ENCODE results near the gene NOP14. TPM values are rescaled to one million over a fixed set of nuclear protein-coding genes. Genes with fewer than 3 reads are reported as not detected.
"Not testable (repeated sequence)": the region's sequence is repeated elsewhere in the genome, so short reads cannot be mapped to it uniquely, and the experiment has no call there.

The NOP14 gene
- total RNA-seq, 1 donor from 2014 or later = 31.5 TPM

GRCh38 chr4:3007724-3008123 is 44.5 kb upstream of the NOP14 start:
- no peak for TF ChIP-seq CTCF (IDR thresholded peaks at IDR 0.05; ENCODE audit: unreplicated experiment)
- H3K4me1 Mint-ChIP-seq (ENCODE audit: low read depth) = peaks cover 23% of the 10 kb centered on the region

GRCh38 chr4:2996415-2996814 is 33.2 kb upstream of the NOP14 start:
- no peaks in the 10 kb centered on the region for H3K27me3 Mint-ChIP-seq
- DNase-seq (ENCODE audit: low spot score, unreplicated experiment) = no peak
- H3K4me1 Mint-ChIP-seq (ENCODE audit: low read depth) = no peaks in the 10 kb centered on the region
- no peak overlapping the region for H3K4me3 Mint-ChIP-seq (ENCODE audit: low read depth)
- H3K27ac Mint-ChIP-seq = no peak overlapping the region
- no peaks in the 10 kb centered on the region for H3K9me3 Mint-ChIP-seq (ENCODE audit: low read depth)
- H3K36me3 Mint-ChIP-seq (ENCODE audit: insufficient read depth) = peaks cover 1% of the 10 kb centered on the region
- no peak for TF ChIP-seq CTCF (IDR thresholded peaks at IDR 0.05; ENCODE audit: unreplicated experiment)

More at GRCh38 chr4:3007724-3008123, 44.5 kb upstream of the NOP14 start:
- Mint-ChIP-seq H3K27me3 (no peaks in the 10 kb centered on the region), H3K4me3 (ENCODE audit: low read depth) (no peak overlapping the region), H3K9me3 (ENCODE audit: low read depth) (no peaks in the 10 kb centered on the region), H3K36me3 (ENCODE audit: insufficient read depth) (no peaks in the 10 kb centered on the region), H3K27ac (no peak overlapping the region)
- no peak for DNase-seq (ENCODE audit: low spot score, unreplicated experiment)

- H3K4me3 Mint-ChIP-seq (ENCODE audit: low read depth) = no peak overlapping the region
- H3K9me3 Mint-ChIP-seq (ENCODE audit: low read depth) = no peaks in the 10 kb centered on the region
- H3K4me1 Mint-ChIP-seq (ENCODE audit: low read depth) = no peaks in the 10 kb centered on the region
- H3K27me3 Mint-ChIP-seq = no peaks in the 10 kb centered on the region
- no peak for TF ChIP-seq CTCF (IDR thresholded peaks at IDR 0.05; ENCODE audit: unreplicated experiment)
- H3K27ac Mint-ChIP-seq = no peak overlapping the region
- DNase-seq (ENCODE audit: low spot score, unreplicated experiment) = no peak
- H3K36me3 Mint-ChIP-seq (ENCODE audit: insufficient read depth) = peaks cover 1% of the 10 kb centered on the region
Measured at GRCh38 chr4:2995546-2996265, 32.5 kb upstream of the NOP14 start.

DNA sequence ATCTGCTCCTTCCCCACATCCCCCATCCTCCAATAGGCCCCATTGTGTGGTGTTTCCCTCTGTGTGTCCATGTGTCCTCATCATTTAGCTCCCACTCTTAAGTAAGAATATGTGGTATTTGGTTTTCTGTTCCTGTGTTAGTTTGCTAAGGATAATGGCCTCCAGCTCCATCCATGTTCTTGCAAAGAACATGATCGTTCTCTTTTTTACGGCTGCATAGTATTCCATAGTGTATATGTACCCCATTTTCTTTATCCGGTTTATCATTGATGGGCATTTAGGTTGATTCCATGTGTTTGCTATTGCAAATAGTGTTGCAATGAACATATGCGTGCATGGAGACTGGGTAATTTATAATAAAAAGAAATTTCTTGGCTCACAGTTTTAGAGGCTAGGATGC is 31.7 kb upstream of the NOP14 start:
- Mint-ChIP-seq H3K27ac (no peak overlapping the region), H3K9me3 (ENCODE audit: low read depth) (no peaks in the 10 kb centered on the region), H3K4me3 (ENCODE audit: low read depth) (no peak overlapping the region), H3K4me1 (ENCODE audit: low read depth) (no peaks in the 10 kb centered on the region), H3K27me3 (no peaks in the 10 kb centered on the region), H3K36me3 (ENCODE audit: insufficient read depth) (peaks cover 1% of the 10 kb centered on the region)
- no peak for DNase-seq (ENCODE audit: low spot score, unreplicated experiment)
- TF ChIP-seq CTCF (IDR thresholded peaks at IDR 0.05; ENCODE audit: unreplicated experiment) = no peak

DNA sequence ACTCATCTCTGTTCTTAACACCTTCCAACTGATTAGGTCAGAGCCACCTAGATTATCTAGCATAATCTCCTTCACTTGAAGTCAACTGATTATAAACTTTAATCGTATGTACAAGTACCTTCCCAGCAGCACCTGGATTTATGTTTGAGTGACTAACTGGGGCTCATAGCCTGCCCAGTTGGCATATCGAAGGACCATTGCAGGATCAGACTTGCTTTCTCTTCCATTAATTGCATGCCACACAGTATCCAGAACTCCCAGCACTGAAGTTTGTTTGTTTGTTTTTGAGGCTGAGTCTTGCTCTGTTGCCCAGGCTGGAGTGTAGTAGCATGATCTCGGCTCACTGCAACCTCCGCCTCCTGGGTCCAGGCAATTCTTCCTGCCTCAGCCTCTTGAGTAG is 28.0 kb upstream of the NOP14 start:
- peaks cover 4% of the 10 kb centered on the region for H3K36me3 Mint-ChIP-seq (ENCODE audit: insufficient read depth)
- no peak overlapping the region for H3K27ac Mint-ChIP-seq
- no peaks in the 10 kb centered on the region for H3K27me3 Mint-ChIP-seq
- no peaks in the 10 kb centered on the region for H3K9me3 Mint-ChIP-seq (ENCODE audit: low read depth)
- no peak overlapping the region for H3K4me3 Mint-ChIP-seq (ENCODE audit: low read depth)
- H3K4me1 Mint-ChIP-seq (ENCODE audit: low read depth) = no peaks in the 10 kb centered on the region
- TF ChIP-seq CTCF (IDR thresholded peaks at IDR 0.05; ENCODE audit: unreplicated experiment) = no peak
- DNase-seq (ENCODE audit: low spot score, unreplicated experiment) = no peak

DNA sequence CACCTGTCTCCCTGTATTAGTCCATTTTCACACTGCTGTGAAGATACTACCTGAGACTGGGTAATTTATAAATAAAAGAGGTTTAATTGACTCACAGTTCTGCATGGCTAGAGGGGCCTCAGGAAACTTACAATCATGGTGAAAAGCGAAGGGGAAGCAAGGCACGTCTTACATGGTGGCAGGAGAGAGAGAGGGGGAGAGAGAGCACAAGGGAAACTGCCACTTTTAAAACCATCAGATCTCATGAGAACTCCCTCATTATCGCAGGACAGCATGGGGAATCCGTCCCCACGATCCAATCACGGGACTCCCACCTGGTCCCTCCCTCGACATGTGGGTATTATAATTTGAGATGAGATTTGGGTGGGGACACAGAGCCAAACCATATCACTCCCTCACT is 20.5 kb upstream of the NOP14 start:
- not testable (repeated sequence) for H3K9me3 Mint-ChIP-seq (ENCODE audit: low read depth); H3K4me3 Mint-ChIP-seq (ENCODE audit: low read depth); H3K27me3 Mint-ChIP-seq; H3K27ac Mint-ChIP-seq; H3K4me1 Mint-ChIP-seq (ENCODE audit: low read depth); DNase-seq (ENCODE audit: low spot score, unreplicated experiment); H3K36me3 Mint-ChIP-seq (ENCODE audit: insufficient read depth)
